ENCODE measurements around the gene ZNF526. TPM values are rescaled to one million over a fixed set of nuclear protein-coding genes. Genes with fewer than 3 reads are reported as not detected.
A peak's percentile ranks its signal among the peaks of the same experiment; 100 is the strongest.

ZNF526 gene
- total and polyA plus RNA-seq, 9 of the 15 experiments (the other 6 are each of a cell fraction or from before 2014, with no cell fraction given) = 1.3 to 17.9 (median 6.2) TPM

- TF ChIP-seq BCLAF1 (IDR thresholded peaks at IDR 0.05; ENCODE audit: borderline replicate concordance in 1 of 2, control insufficient read depth in 1 of 2, low read depth in 2 of 2, low read length in 1 of 2) = 0 out of 4 replicates have a peak, but pooled peaks of 1 of the 2 experiments have one; percentile 52
- TF ChIP-seq RNF219 (CRISPR knock-in tag; IDR thresholded peaks at IDR 0.05) = no peak
- TF ChIP-seq VEZF1 (CRISPR knock-in tag; IDR thresholded peaks at IDR 0.05) = peak; percentile 71
- TF ChIP-seq ZNF324 (CRISPR knock-in tag; IDR thresholded peaks at IDR 0.05) = 0 out of 2 replicates have a peak, but pooled peaks have one; percentile 43
- TF ChIP-seq CHD1 (IDR thresholded peaks at IDR 0.05; ENCODE audit: low read length) = no peak
- peak; percentile 88 for TF ChIP-seq CXXC5 (CRISPR knock-in tag; IDR thresholded peaks at IDR 0.05)
- TF ChIP-seq POLR2B (IDR thresholded peaks at IDR 0.05; ENCODE audit: low read depth, partially characterized antibody) = peak; percentile 90
- TF ChIP-seq SMAD1 (IDR thresholded peaks at IDR 0.05; ENCODE audit: low read depth, low read length, partially characterized antibody) = peak; percentile 77
- TF ChIP-seq POLR2H (tag; IDR thresholded peaks at IDR 0.05; ENCODE audit: low read depth) = peak; percentile 95
- peak; percentile 42 for TF ChIP-seq USF2 (CRISPR knock-in tag; IDR thresholded peaks at IDR 0.05)
- TF ChIP-seq JUN (IDR thresholded peaks at IDR 0.05; ENCODE audit: borderline replicate concordance, low read depth, low read length) = peak; percentile 57; the same call in 1 of the 2 replicates
- no peak for TF ChIP-seq JUN (CRISPR knock-in tag; IDR thresholded peaks at IDR 0.05; ENCODE audit: borderline replicate concordance)
- TF ChIP-seq TRIM24 (IDR thresholded peaks at IDR 0.05) = no peak
- TF ChIP-seq ZNF444 (CRISPR knock-in tag; IDR thresholded peaks at IDR 0.05) = 0 out of 2 replicates have a peak, but pooled peaks have one; percentile 16
- TF ChIP-seq CREB3 (tag; conservative IDR thresholded peaks at IDR 0.05; ENCODE audit: low read depth) = peak; percentile 80; the same call in 1 of the 2 replicates
- TF ChIP-seq ZNF584 (CRISPR knock-in tag; IDR thresholded peaks at IDR 0.05; ENCODE audit: low read depth) = peak; percentile 93
- TF ChIP-seq CBX2 (IDR thresholded peaks at IDR 0.05; ENCODE audit: insufficient read depth, low read length, poor library complexity, severe bottlenecking) = no peak
Observed at GRCh38 chr19:42242512-42243409, 22.6 kb downstream of the ZNF526 start, which contains the start of gene GSK3A (continued).

Data from K562 (cell line).